ENCODE measurements around the gene DRAXIN.

DRAXIN gene

GRCh38 chr1:11659748-11660147 is 31.8 kb upstream of the DRAXIN start (continued):
- TF ChIP-seq, protein P1, sequence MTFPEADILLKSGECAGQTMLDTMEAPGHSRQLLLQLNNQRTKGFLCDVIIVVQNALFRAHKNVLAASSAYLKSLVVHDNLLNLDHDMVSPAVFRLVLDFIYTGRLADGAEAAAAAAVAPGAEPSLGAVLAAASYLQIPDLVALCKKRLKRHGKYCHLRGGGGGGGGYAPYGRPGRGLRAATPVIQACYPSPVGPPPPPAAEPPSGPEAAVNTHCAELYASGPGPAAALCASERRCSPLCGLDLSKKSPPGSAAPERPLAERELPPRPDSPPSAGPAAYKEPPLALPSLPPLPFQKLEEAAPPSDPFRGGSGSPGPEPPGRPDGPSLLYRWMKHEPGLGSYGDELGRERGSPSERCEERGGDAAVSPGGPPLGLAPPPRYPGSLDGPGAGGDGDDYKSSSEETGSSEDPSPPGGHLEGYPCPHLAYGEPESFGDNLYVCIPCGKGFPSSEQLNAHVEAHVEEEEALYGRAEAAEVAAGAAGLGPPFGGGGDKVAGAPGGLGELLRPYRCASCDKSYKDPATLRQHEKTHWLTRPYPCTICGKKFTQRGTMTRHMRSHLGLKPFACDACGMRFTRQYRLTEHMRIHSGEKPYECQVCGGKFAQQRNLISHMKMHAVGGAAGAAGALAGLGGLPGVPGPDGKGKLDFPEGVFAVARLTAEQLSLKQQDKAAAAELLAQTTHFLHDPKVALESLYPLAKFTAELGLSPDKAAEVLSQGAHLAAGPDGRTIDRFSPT (tag by site-specific recombination; IDR thresholded peaks at IDR 0.05) = no peak

DNA sequence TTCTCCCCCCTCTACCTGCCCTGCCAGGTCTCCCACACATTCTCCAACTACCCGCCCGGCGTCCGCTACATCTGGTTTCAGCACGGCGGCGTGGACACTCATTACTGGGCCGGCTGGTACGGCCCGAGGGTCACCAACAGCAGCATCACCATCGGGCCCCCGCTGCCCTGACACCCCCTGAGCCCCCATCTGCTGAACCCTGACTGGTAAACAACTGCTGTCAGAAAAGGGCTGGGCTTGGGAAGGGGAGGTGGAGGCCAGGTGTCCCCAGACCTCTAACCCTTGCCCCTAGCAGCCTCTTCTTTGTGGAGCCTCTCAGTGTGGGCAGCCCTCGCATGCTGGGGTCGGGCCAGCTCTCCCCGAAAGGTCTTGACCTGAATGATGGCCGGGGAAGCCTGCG is 30.4 kb upstream of the DRAXIN start:
- H3K27ac ChIP-seq (ENCODE audit: extremely low read depth, low read depth, low read length) = no peak overlapping the region
- H3K4me3 ChIP-seq (ENCODE audit: low read depth, low read length) = no peak overlapping the region
- POLR2A ChIA-PET = interaction anchor here (0.6 kb wide), 1 partner anchor 247 kb away, joined by 3 read pairs; no protein-coding TSS in a partner anchor
- H3K4me1 ChIP-seq (ENCODE audit: control insufficient read depth, insufficient read depth, low read length) = no peaks in the 10 kb centered on the region
- H3K9me3 ChIP-seq (ENCODE audit: control insufficient read depth, insufficient read depth, low read depth, low read length) = no peaks in the 10 kb centered on the region
- TF ChIP-seq PRDM1 (tag by site-specific recombination; IDR thresholded peaks at IDR 0.05) (no peak), KLF17 (tag by site-specific recombination; IDR thresholded peaks at IDR 0.05) (peak; percentile 37; the same call in 1 of the 2 replicates), TCF7L2 (IDR thresholded peaks at IDR 0.05; ENCODE audit: borderline replicate concordance, low read depth, low read length) (no peak), HOXA7 (CRISPR knock-in tag; IDR thresholded peaks at IDR 0.05; ENCODE audit: borderline replicate concordance) (no peak), ZNF302 (tag by site-specific recombination; IDR thresholded peaks at IDR 0.05; ENCODE audit: low read depth) (no peak), ZFHX2 (tag by site-specific recombination; conservative IDR thresholded peaks at IDR 0.05) (no peak), MYNN (tag by site-specific recombination; IDR thresholded peaks at IDR 0.05; ENCODE audit: borderline replicate concordance) (no peak), EGR2 (tag by site-specific recombination; IDR thresholded peaks at IDR 0.05; ENCODE audit: low read depth) (0 out of 2 replicates have a peak, but pooled peaks have one; percentile 10), ZSCAN18 (tag by site-specific recombination; IDR thresholded peaks at IDR 0.05) (no peak)
- TF ChIP-seq, protein P2, sequence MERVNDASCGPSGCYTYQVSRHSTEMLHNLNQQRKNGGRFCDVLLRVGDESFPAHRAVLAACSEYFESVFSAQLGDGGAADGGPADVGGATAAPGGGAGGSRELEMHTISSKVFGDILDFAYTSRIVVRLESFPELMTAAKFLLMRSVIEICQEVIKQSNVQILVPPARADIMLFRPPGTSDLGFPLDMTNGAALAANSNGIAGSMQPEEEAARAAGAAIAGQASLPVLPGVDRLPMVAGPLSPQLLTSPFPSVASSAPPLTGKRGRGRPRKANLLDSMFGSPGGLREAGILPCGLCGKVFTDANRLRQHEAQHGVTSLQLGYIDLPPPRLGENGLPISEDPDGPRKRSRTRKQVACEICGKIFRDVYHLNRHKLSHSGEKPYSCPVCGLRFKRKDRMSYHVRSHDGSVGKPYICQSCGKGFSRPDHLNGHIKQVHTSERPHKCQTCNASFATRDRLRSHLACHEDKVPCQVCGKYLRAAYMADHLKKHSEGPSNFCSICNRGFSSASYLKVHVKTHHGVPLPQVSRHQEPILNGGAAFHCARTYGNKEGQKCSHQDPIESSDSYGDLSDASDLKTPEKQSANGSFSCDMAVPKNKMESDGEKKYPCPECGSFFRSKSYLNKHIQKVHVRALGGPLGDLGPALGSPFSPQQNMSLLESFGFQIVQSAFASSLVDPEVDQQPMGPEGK (tag by site-specific recombination; IDR thresholded peaks at IDR 0.05) = peak; percentile 37; the same call in 1 of the 2 replicates
- TF ChIP-seq, protein P3, sequence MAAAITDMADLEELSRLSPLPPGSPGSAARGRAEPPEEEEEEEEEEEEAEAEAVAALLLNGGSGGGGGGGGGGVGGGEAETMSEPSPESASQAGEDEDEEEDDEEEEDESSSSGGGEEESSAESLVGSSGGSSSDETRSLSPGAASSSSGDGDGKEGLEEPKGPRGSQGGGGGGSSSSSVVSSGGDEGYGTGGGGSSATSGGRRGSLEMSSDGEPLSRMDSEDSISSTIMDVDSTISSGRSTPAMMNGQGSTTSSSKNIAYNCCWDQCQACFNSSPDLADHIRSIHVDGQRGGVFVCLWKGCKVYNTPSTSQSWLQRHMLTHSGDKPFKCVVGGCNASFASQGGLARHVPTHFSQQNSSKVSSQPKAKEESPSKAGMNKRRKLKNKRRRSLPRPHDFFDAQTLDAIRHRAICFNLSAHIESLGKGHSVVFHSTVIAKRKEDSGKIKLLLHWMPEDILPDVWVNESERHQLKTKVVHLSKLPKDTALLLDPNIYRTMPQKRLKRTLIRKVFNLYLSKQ (tag by site-specific recombination; IDR thresholded peaks at IDR 0.05; ENCODE audit: borderline replicate concordance) = no peak
- TF ChIP-seq, protein P4, sequence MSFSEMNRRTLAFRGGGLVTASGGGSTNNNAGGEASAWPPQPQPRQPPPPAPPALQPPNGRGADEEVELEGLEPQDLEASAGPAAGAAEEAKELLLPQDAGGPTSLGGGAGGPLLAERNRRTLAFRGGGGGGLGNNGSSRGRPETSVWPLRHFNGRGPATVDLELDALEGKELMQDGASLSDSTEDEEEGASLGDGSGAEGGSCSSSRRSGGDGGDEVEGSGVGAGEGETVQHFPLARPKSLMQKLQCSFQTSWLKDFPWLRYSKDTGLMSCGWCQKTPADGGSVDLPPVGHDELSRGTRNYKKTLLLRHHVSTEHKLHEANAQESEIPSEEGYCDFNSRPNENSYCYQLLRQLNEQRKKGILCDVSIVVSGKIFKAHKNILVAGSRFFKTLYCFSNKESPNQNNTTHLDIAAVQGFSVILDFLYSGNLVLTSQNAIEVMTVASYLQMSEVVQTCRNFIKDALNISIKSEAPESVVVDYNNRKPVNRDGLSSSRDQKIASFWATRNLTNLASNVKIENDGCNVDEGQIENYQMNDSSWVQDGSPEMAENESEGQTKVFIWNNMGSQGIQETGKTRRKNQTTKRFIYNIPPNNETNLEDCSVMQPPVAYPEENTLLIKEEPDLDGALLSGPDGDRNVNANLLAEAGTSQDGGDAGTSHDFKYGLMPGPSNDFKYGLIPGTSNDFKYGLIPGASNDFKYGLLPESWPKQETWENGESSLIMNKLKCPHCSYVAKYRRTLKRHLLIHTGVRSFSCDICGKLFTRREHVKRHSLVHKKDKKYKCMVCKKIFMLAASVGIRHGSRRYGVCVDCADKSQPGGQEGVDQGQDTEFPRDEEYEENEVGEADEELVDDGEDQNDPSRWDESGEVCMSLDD (tag by site-specific recombination; IDR thresholded peaks at IDR 0.05) = no peak
- CTCF ChIA-PET = interaction anchor here (0.6 to 1.6 kb wide), 4 partner anchors 8 to 323 kb away, joined by 3 to 8 read pairs (median 4); no protein-coding TSS in a partner anchor
- H3K36me3 ChIP-seq (ENCODE audit: control insufficient read depth in 2 of 2, insufficient read depth in 1 of 2, low read length in 2 of 2) = peaks cover 8 to 69% of the 10 kb centered on the region in 2 experiments; a peak in 2 of 3 replicates

Data from HEK293 (cell line).